Activated T-cell treated with anti-CD3 and anti-CD28 coated beads, Interleukin-2, amount 50 U/mL, for 72 hours (primary cell): ENCODE data around the gene PFDN2. TPM values are rescaled to one million over a fixed set of nuclear protein-coding genes. Genes with fewer than 3 reads are reported as not detected.
A peak's percentile ranks its signal among the peaks of the same experiment; 100 is the strongest.

Experiments used
- ATAC-seq, 2 donors: fragments of 150-1000 bp; cut with Tn5 transposase; replicated peaks in 1 of 2; 2 replicates each; pipeline ENCODE4 v1.10.0; 2021; ENCODE audit warnings: moderate library complexity in 2 of 2, mild to moderate bottlenecking in 1 of 2
- DNase-seq, 2 donors: peaks; one replicate each; pipeline ENCODE4 v3.0.0; 2021 to 2022; ENCODE audit warnings: mixed read lengths in 1 of 2
- H3K27ac Mint-ChIP-seq: one replicate; pipeline ENCODE4 v1.8.0; 2022; ENCODE audit warnings: mild to moderate bottlenecking, moderate library complexity, mixed read lengths
- H3K27me3 Mint-ChIP-seq: one replicate; pipeline ENCODE4 v1.8.0; 2022; ENCODE audit warnings: low read depth, mixed read lengths
- H3K36me3 Mint-ChIP-seq, 2 donors: one replicate each; pipeline ENCODE4 v1.8.0; 2022; ENCODE audit warnings: mixed read lengths in 2 of 2, mild to moderate bottlenecking in 1 of 2; ENCODE audit not compliant: insufficient read depth in 2 of 2
- H3K4me1 Mint-ChIP-seq: one replicate; pipeline ENCODE4 v1.8.0; 2022; ENCODE audit warnings: low read depth, mixed read lengths
- H3K4me3 Mint-ChIP-seq, 2 donors: one replicate each; pipeline ENCODE4 v1.8.0; 2022; ENCODE audit warnings: mild to moderate bottlenecking in 2 of 2, mixed read lengths in 2 of 2, moderate library complexity in 2 of 2
- H3K9me3 Mint-ChIP-seq, 2 donors: one replicate each; pipeline ENCODE4 v1.8.0; 2022; ENCODE audit warnings: mixed read lengths in 2 of 2
- total RNA-seq, 2 donors: library from RNA; stranded (reverse); gene quantifications; one replicate each; pipeline ENCODE4 v1.2.3, GENCODE V29; 2022

Gene PFDN2
- total RNA-seq, 2 donors from 2014 or later = 117 to 122 TPM

- Mint-ChIP-seq H3K36me3 (peaks cover 14 to 38% of the 10 kb centered on the region in 2 donors), H3K27ac (no peak overlapping the region), H3K9me3 (no peaks in the 10 kb centered on the region), H3K4me1 (peaks cover 69% of the 10 kb centered on the region), H3K4me3 (no peak overlapping the region), H3K27me3 (no peaks in the 10 kb centered on the region)
- no peak for ATAC-seq
- DNase-seq = no peak
Observed at GRCh38 chr1:161061419-161061818, 56.4 kb downstream of the PFDN2 start.

DNA sequence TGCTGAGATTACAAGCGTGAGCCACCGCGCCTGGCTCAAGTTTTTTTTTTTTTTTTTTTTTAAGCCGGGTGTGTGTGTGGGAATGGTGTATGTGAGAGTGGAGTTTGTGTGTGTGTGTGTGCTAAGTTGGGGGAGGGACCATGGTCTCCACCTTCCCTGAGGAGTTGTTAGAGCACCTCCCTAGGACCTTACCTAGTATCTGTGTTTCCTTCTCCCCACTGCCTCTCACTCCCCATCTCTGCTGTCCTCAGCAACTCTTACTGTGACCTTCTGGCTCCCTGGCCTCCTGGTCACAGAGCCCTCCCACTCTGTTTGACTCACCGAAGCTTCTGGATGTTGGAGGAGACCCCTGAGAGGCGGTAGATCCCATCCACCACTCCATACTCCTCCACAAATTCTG lies 58.5 kb downstream of the PFDN2 start:
- DNase-seq (no peak), ATAC-seq (no peak)
- Mint-ChIP-seq H3K4me1 (peaks cover 49% of the 10 kb centered on the region), H3K27me3 (no peaks in the 10 kb centered on the region), H3K9me3 (no peaks in the 10 kb centered on the region), H3K27ac (peak overlapping the region; percentile 93), H3K36me3 (peaks cover 13 to 34% of the 10 kb centered on the region in 2 donors), H3K4me3 (no peak overlapping the region)

DNA sequence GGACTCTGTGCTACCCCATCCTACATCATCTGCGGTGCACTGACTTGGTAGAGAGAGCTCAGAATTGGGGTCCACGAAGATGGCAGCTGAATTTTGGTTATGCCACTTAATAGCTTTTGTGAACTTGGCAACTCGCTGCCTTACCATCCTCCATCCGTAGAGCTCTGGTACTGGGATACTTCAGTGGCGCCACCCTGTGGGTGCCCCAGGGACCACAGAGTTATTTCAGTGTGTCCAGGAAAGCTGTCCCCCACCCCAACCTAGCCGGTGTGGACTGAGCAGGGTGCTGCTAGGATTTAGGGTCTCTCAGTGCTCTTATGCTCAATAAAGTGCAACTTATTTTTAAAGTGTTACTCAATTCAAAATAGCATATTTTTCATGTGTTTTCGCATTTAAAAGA lies 63.0 kb downstream of the PFDN2 start:
- Mint-ChIP-seq H3K9me3 (no peaks in the 10 kb centered on the region), H3K27me3 (no peaks in the 10 kb centered on the region), H3K4me3 (no peak overlapping the region), H3K4me1 (peaks cover 13% of the 10 kb centered on the region), H3K36me3 (peaks cover 21 to 41% of the 10 kb centered on the region in 2 donors), H3K27ac (no peak overlapping the region)
- ATAC-seq (no peak), DNase-seq (no peak)

DNA sequence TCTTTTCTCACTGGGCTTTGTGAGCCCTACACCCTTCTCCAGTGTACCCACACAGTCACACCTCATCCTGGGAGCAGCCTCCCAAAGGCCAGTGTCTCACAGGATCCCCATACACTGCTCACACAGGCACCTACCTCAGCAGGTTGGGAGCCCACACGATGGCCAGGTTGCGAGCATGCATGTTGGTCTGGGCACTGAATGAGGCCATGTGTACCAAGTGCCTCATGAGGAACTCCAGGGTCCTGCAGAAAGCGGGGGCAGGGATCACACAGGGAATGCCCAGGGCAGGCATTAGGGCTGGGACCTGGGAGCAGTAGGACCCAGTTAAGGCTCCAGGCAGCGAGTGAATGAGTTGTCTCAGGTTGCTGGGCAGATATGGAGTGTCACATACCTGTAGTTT lies 63.6 kb downstream of the PFDN2 start:
- Mint-ChIP-seq H3K27me3 (no peaks in the 10 kb centered on the region), H3K4me3 (no peak overlapping the region), H3K4me1 (peaks cover 7% of the 10 kb centered on the region), H3K27ac (no peak overlapping the region), H3K9me3 (no peaks in the 10 kb centered on the region), H3K36me3 (peaks cover 19 to 41% of the 10 kb centered on the region in 2 donors)
- DNase-seq = no peak
- ATAC-seq = no peak

- H3K36me3 Mint-ChIP-seq = peaks cover 21 to 49% of the 10 kb centered on the region in 2 donors
- no peak overlapping the region for H3K27ac Mint-ChIP-seq
- H3K27me3 Mint-ChIP-seq = no peaks in the 10 kb centered on the region
- DNase-seq (no peak), ATAC-seq (no peak)
- peaks cover 12% of the 10 kb centered on the region for H3K4me1 Mint-ChIP-seq
- H3K4me3 Mint-ChIP-seq = no peak overlapping the region
- H3K9me3 Mint-ChIP-seq = no peaks in the 10 kb centered on the region
Observed at GRCh38 chr1:161052899-161053298, 64.9 kb downstream of the PFDN2 start.

DNA sequence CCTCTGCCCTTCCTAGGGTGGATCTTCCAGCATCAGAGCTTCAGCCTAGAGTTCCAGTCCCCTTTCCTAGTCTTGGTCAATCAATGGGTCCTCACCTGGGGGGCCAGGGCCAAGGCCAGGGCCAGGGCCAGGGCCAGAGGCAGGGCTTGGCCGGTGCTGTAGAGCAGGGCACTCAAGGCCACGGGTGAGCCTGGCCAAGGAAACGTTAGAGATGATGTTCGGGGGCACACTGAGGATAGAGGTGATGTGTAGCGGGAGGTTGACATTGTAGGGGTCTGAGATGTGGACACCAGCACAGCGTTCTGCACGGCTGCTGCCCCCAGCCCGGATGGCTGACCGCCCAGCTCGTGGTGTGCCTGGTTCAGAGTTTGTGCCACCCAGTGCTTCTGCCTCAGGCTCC lies 66.6 kb downstream of the PFDN2 start:
- no peak overlapping the region for H3K4me3 Mint-ChIP-seq
- ATAC-seq (no peak), DNase-seq (no peak)
- H3K9me3 Mint-ChIP-seq = no peaks in the 10 kb centered on the region
- H3K27ac Mint-ChIP-seq = no peak overlapping the region
- peaks cover 25% of the 10 kb centered on the region for H3K4me1 Mint-ChIP-seq
- peaks cover 18 to 45% of the 10 kb centered on the region in 2 donors for H3K36me3 Mint-ChIP-seq
- H3K27me3 Mint-ChIP-seq = no peaks in the 10 kb centered on the region

Other genes starting within 250 kb of the PFDN2 start
- not detected for gene ITLN1, start 232.9 kb downstream of the PFDN2 start, total RNA-seq
- not detected for gene ITLN2, start 163.2 kb downstream of the PFDN2 start, total RNA-seq
- gene F11R, start 96.9 kb downstream of the PFDN2 start, total RNA-seq = 10 to 100 TPM; 38.2 to 38.8 TPM
- 10 to 100 TPM; 46.3 to 78.0 TPM for gene TSTD1, start 79.1 kb downstream of the PFDN2 start, total RNA-seq
- gene USF1, start 72.1 kb downstream of the PFDN2 start, total RNA-seq = 10 to 100 TPM; 52.3 to 57.5 TPM
- gene ARHGAP30, start 48.1 kb downstream of the PFDN2 start, total RNA-seq = 100 to 1,000 TPM; 192 to 198 TPM
- gene NECTIN4, start 28.5 kb downstream of the PFDN2 start, total RNA-seq = under 1 TPM in 1 of 2 donors, not detected in 1; 0.31 TPM
- 1 to 10 TPM; 5.7 to 7.1 TPM for gene KLHDC9, start 19.7 kb downstream of the PFDN2 start, total RNA-seq
- 10 to 100 TPM; 82.0 to 87.2 TPM for gene NIT1, start 68 bp upstream of the PFDN2 start, total RNA-seq
- 10 to 100 TPM; 49.8 to 51.3 TPM for gene DEDD, start 14.6 kb upstream of the PFDN2 start, total RNA-seq
- gene UFC1, start 35.9 kb upstream of the PFDN2 start, total RNA-seq = 10 to 100 TPM; 91.4 to 97.9 TPM
- gene USP21, start 41.5 kb upstream of the PFDN2 start, total RNA-seq = 10 to 100 TPM; 36.0 to 46.4 TPM
- gene PPOX, start 48.4 kb upstream of the PFDN2 start, total RNA-seq = 10 to 100 TPM; 35.3 to 45.9 TPM
- gene B4GALT3, start 59.5 kb upstream of the PFDN2 start, total RNA-seq = 10 to 100 TPM; 55.9 to 56.5 TPM
- 1 to 10 TPM; 4.0 to 7.7 TPM for gene ADAMTS4, start 81.0 kb upstream of the PFDN2 start, total RNA-seq
- gene NDUFS2, start 84.3 kb upstream of the PFDN2 start, total RNA-seq = 100 to 1,000 TPM; 108 to 114 TPM
- gene FCER1G, start 97.3 kb upstream of the PFDN2 start, total RNA-seq = 1 to 10 TPM; 1.8 to 3.7 TPM
- not detected for gene APOA2, start 105.6 kb upstream of the PFDN2 start, total RNA-seq
- gene TOMM40L, start 108.0 kb upstream of the PFDN2 start, total RNA-seq = 10 to 100 TPM; 10.3 to 14.6 TPM
- not detected for gene NR1I3, start 120.2 kb upstream of the PFDN2 start, total RNA-seq
- 1 to 10 TPM in 1 of 2 donors, under 1 TPM in 1; 0.55 to 1.2 TPM for gene PCP4L1, start 140.7 kb upstream of the PFDN2 start, total RNA-seq
- 1 to 10 TPM; 5.5 to 8.5 TPM for gene MPZ, start 191.9 kb upstream of the PFDN2 start, total RNA-seq
- gene SDHC, start 196.3 kb upstream of the PFDN2 start, total RNA-seq = 100 to 1,000 TPM; 140 to 141 TPM
- under 1 TPM in 1 of 2 donors, not detected in 1; 0.76 TPM for gene CFAP126, start 249.8 kb upstream of the PFDN2 start, total RNA-seq